ENCODE measurements around the gene ADAM10. TPM values are rescaled to one million over a fixed set of nuclear protein-coding genes. Genes with fewer than 3 reads are reported as not detected.

Gene ADAM10
- total and polyA plus RNA-seq, 8 donors, result 5.8 to 159 (median 17.2) TPM

GRCh38 chr15:58558777-58559176 lies 190.7 kb downstream of the ADAM10 start:
- H3K27ac ChIP-seq, result no peak overlapping the region
- H3K27me3 ChIP-seq, result no peaks in the 10 kb centered on the region
- no peaks in the 10 kb centered on the region for H3K9me3 ChIP-seq
- no peak overlapping the region for H3K4me3 ChIP-seq
- peaks cover 0 to 5% (median 0%) of the 10 kb centered on the region in 4 donors for H3K4me1 ChIP-seq
- TF ChIP-seq EP300 (IDR thresholded peaks at IDR 0.05), result no peak
- no peak for TF ChIP-seq POLR2AphosphoS5 (IDR thresholded peaks at IDR 0.05)
- TF ChIP-seq, protein P1, sequence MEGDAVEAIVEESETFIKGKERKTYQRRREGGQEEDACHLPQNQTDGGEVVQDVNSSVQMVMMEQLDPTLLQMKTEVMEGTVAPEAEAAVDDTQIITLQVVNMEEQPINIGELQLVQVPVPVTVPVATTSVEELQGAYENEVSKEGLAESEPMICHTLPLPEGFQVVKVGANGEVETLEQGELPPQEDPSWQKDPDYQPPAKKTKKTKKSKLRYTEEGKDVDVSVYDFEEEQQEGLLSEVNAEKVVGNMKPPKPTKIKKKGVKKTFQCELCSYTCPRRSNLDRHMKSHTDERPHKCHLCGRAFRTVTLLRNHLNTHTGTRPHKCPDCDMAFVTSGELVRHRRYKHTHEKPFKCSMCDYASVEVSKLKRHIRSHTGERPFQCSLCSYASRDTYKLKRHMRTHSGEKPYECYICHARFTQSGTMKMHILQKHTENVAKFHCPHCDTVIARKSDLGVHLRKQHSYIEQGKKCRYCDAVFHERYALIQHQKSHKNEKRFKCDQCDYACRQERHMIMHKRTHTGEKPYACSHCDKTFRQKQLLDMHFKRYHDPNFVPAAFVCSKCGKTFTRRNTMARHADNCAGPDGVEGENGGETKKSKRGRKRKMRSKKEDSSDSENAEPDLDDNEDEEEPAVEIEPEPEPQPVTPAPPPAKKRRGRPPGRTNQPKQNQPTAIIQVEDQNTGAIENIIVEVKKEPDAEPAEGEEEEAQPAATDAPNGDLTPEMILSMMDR (IDR thresholded peaks at IDR 0.05), result no peak
- TF ChIP-seq POLR2A (IDR thresholded peaks at IDR 0.05), result no peak
- WGBS, 5 donors, result 63 to 92% (median 73%) methylated on average over 1 of the region's 1 CpG
- no peak for DNase-seq
- intact Hi-C loops (cut with DNase I; ENCODE audit: low total_unique reads), result no loop called here
- H3K36me3 ChIP-seq, result no peaks in the 10 kb centered on the region

- Histone ChIP-seq H3K36me3 (no peaks in the 10 kb centered on the region), H3K9me3 (no peaks in the 10 kb centered on the region), H3K4me1 (peaks cover 0 to 12% (median 8%) of the 10 kb centered on the region in 4 donors), H3K27ac (no peak overlapping the region), H3K4me3 (no peak overlapping the region), H3K27me3 (no peaks in the 10 kb centered on the region)
- intact Hi-C loops (cut with DNase I; ENCODE audit: low total_unique reads), result no loop called here
- 76 to 81% (median 79%) methylated on average over 3 of the region's 3 CpGs for WGBS, 5 donors
- no peak for DNase-seq
- TF ChIP-seq EP300 (IDR thresholded peaks at IDR 0.05), result no peak
- no peak for TF ChIP-seq POLR2A (IDR thresholded peaks at IDR 0.05)
- no peak for TF ChIP-seq POLR2AphosphoS5 (IDR thresholded peaks at IDR 0.05)
- TF ChIP-seq, protein P1 (IDR thresholded peaks at IDR 0.05), result no peak
These were observed 193.0 kb downstream of the ADAM10 start for GRCh38 chr15:58556541-58556940.

DNA sequence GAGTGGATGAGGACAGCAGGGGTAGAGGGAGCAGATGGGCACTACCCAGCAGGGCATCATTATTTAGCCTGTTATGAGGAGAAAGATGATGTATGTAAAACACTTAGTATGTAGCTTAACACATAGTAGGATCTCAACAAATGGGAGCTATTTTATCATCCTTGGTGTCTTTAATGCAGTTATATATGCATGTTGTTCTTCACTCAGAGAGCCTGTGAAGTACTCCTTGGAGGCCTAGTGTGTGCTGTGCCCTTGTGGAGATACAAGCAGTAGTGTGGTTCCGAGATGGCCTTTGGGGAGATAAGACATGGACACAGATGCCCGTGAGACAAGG lies 193.5 kb downstream of the ADAM10 start:
- H3K27ac ChIP-seq, result no peak overlapping the region
- H3K36me3 ChIP-seq, result no peaks in the 10 kb centered on the region
- intact Hi-C loops (cut with DNase I; ENCODE audit: low total_unique reads), result no loop called here
- DNase-seq, result no peak
- H3K27me3 ChIP-seq, result no peaks in the 10 kb centered on the region
- WGBS, 5 donors, result 64 to 83% (median 74%) methylated on average over 2 of the region's 2 CpGs
- no peaks in the 10 kb centered on the region for H3K9me3 ChIP-seq
- no peak for TF ChIP-seq POLR2A (IDR thresholded peaks at IDR 0.05)
- TF ChIP-seq EP300 (IDR thresholded peaks at IDR 0.05), result no peak
- TF ChIP-seq, protein P1 (IDR thresholded peaks at IDR 0.05), result no peak
- no peak for TF ChIP-seq POLR2AphosphoS5 (IDR thresholded peaks at IDR 0.05)
- no peak overlapping the region for H3K4me3 ChIP-seq
- peaks cover 0 to 17% (median 10%) of the 10 kb centered on the region in 4 donors for H3K4me1 ChIP-seq

- no peak for DNase-seq
- 67 to 71% (median 68%) methylated on average over 15 of the region's 15 CpGs for WGBS, 5 donors
- intact Hi-C loops (cut with DNase I; ENCODE audit: low total_unique reads), result no loop called here
- Histone ChIP-seq H3K27ac (no peak overlapping the region), H3K4me1 (peaks cover 0 to 18% (median 10%) of the 10 kb centered on the region in 4 donors), H3K9me3 (no peaks in the 10 kb centered on the region), H3K27me3 (no peaks in the 10 kb centered on the region), H3K36me3 (no peaks in the 10 kb centered on the region), H3K4me3 (no peak overlapping the region)
- no peak for TF ChIP-seq POLR2A (IDR thresholded peaks at IDR 0.05)
- no peak for TF ChIP-seq EP300 (IDR thresholded peaks at IDR 0.05)
- TF ChIP-seq POLR2AphosphoS5 (IDR thresholded peaks at IDR 0.05), result no peak
- TF ChIP-seq, protein P1 (IDR thresholded peaks at IDR 0.05), result no peak
These were observed 194.1 kb downstream of the ADAM10 start for GRCh38 chr15:58555162-58556027.

All from stomach (tissue), 9 donors.